ENCODE results near the gene CCNF. TPM values are rescaled to one million over a fixed set of nuclear protein-coding genes. Genes with fewer than 3 reads are reported as not detected.

The CCNF gene
- total RNA-seq, 1 experiment from 2014 or later = 60.8 TPM

GRCh38 chr16:2492292-2492691 lies 63.0 kb downstream of the CCNF start:
- H3K27me3 ChIP-seq (ENCODE audit: insufficient read depth, low read length) = no peaks in the 10 kb centered on the region
- intact Hi-C loops (cut with micrococcal nuclease) = no loop called here
- ChIA-PET RAD21 (ENCODE audit: low non-redundant PET in 1 of 2, low total read pairs in 2 of 2, uncharacterized antibody in 2 of 2, unreplicated experiment in 2 of 2) (no interaction called here), POLR2A (no interaction called here), CTCF (no interaction called here)
- peaks cover 17% of the 10 kb centered on the region; the same call in 1 of the 2 replicates for H3K79me2 ChIP-seq (ENCODE audit: insufficient read depth, low read length)
- no peak overlapping the region for H3K27ac ChIP-seq (ENCODE audit: low read depth, low read length)
- H3K9ac ChIP-seq (ENCODE audit: low read length) = no peak overlapping the region
- no peaks in the 10 kb centered on the region; a peak in 1 of 4 replicates for H3K36me3 ChIP-seq (ENCODE audit: control insufficient read depth in 1 of 2, insufficient read depth in 2 of 2, low read length in 2 of 2)
- no peak for TF ChIP-seq JUND (IDR thresholded peaks at IDR 0.05)
- TF ChIP-seq SRF (IDR thresholded peaks at IDR 0.05; ENCODE audit: low read depth) = no peak
- TF ChIP-seq SIN3A (IDR thresholded peaks at IDR 0.05; ENCODE audit: low read depth) = no peak
- no peak for TF ChIP-seq ZFX (IDR thresholded peaks at IDR 0.05)
- TF ChIP-seq ZNF274 (IDR thresholded peaks at IDR 0.05; ENCODE audit: low read depth, low read length) = no peak
- no peak for TF ChIP-seq TCF7L2 (IDR thresholded peaks at IDR 0.05; ENCODE audit: borderline replicate concordance, extremely low read depth, insufficient read depth, insufficient read length)
- no peak for TF ChIP-seq CTCF (IDR thresholded peaks at IDR 0.05 in 2 of 3, conservative IDR thresholded peaks at IDR 0.05 in 1 of 3; ENCODE audit: borderline replicate concordance in 1 of 3, insufficient read depth in 1 of 3, low read depth in 2 of 3, low read length in 2 of 3)
- no peak for TF ChIP-seq CBX3 (IDR thresholded peaks at IDR 0.05; ENCODE audit: low read depth)
- TF ChIP-seq RAD21 (IDR thresholded peaks at IDR 0.05; ENCODE audit: low read depth) = no peak
- TF ChIP-seq ELF1 (IDR thresholded peaks at IDR 0.05; ENCODE audit: borderline replicate concordance, low read depth) = no peak
- TF ChIP-seq ATF3 (IDR thresholded peaks at IDR 0.05) = no peak
- no peak for TF ChIP-seq POLR2AphosphoS5 (IDR thresholded peaks at IDR 0.05; ENCODE audit: low read depth, low read length)
- no peak for TF ChIP-seq EZH2 (IDR thresholded peaks at IDR 0.05)
- TF ChIP-seq EZH2phosphoT487 (IDR thresholded peaks at IDR 0.05; ENCODE audit: borderline replicate concordance) = no peak
- no TSS peak for BruUV-seq (replicated peaks)
- DNase-seq (ENCODE audit: low read depth, low spot score) = no peak
- no peak overlapping the region for H3K4me2 ChIP-seq (ENCODE audit: low read length)
- no peak overlapping the region for H2AFZ ChIP-seq (ENCODE audit: low read depth, low read length, poor library complexity, severe bottlenecking)
- H4K20me1 ChIP-seq (ENCODE audit: insufficient read depth) = no peaks in the 10 kb centered on the region
- H3K4me1 ChIP-seq (ENCODE audit: control insufficient read depth in 1 of 2, insufficient read depth in 2 of 2, low read length in 2 of 2) = no peaks in the 10 kb centered on the region
- ATAC-seq = no peak
- no peaks in the 10 kb centered on the region for H3K9me2 ChIP-seq (ENCODE audit: insufficient read depth)
- H3K4me3 ChIP-seq (replicated peaks in 1 of 2; ENCODE audit: low read depth in 1 of 2, low read length in 2 of 2) = no peak overlapping the region
- H3K9me3 ChIP-seq (ENCODE audit: control insufficient read depth in 1 of 2, insufficient read depth in 1 of 2, low read depth in 1 of 2, low read length in 2 of 2) = no peaks in the 10 kb centered on the region
